Neural progenitor cell (in vitro differentiated cells): Measurements from ENCODE around the gene MITF. TPM values are rescaled to one million over a fixed set of nuclear protein-coding genes. Genes with fewer than 3 reads are reported as not detected.
A peak's percentile ranks its signal among the peaks of the same experiment; 100 is the strongest.

ENCODE experiments used
- DNase-seq: peaks from one replicate; pipeline ENCODE4 v3.0.0-alpha.2; 2016; ENCODE audit warnings: low spot score
- H2AFZ ChIP-seq: fragments of 200-600 bp; sonication (generic); replicated peaks from 2 replicates; pipeline ENCODE4 v1.6.1; 2016; ENCODE audit warnings: antibody characterized with exemption
- H3F3A ChIP-seq: fragments of 200-600 bp; sonication (generic); 2 replicates; pipeline ENCODE4 v1.6.1; 2016; ENCODE audit warnings: antibody characterized with exemption, low read depth
- H3K27ac ChIP-seq: fragments of 200-600 bp; sonication (generic); 2 replicates; pipeline ENCODE4 v1.5.1; 2016; ENCODE audit warnings: mild to moderate bottlenecking
- H3K27me3 ChIP-seq: fragments of 200-600 bp; sonication (generic); 2 replicates; pipeline ENCODE4 v1.6.1; 2016; ENCODE audit warnings: mild to moderate bottlenecking, moderate library complexity
- H3K36me3 ChIP-seq: fragments of 200-600 bp; sonication (generic); 2 replicates; pipeline ENCODE4 v1.5.1; 2016
- H3K4me1 ChIP-seq: fragments of 200-600 bp; sonication (generic); 2 replicates; pipeline ENCODE4 v1.6.1; 2016; ENCODE audit warnings: mixed run types
- H3K4me2 ChIP-seq: fragments of 200-600 bp; sonication (generic); 2 replicates; pipeline ENCODE4 v1.6.1; 2016
- H3K4me3 ChIP-seq: fragments of 200-600 bp; sonication (generic); 2 replicates; pipeline ENCODE4 v1.5.1; 2016
- H3K79me2 ChIP-seq: fragments of 200-600 bp; sonication (generic); 2 replicates; pipeline ENCODE4 v1.6.1; 2016; ENCODE audit warnings: low read depth
- H3K9ac ChIP-seq: fragments of 200-600 bp; sonication (generic); 2 replicates; pipeline ENCODE4 v1.6.1; 2016
- H3K9me3 ChIP-seq: fragments of 200-600 bp; sonication (generic); 2 replicates; pipeline ENCODE4 v1.5.1; 2016; ENCODE audit warnings: low read depth
- H4K20me1 ChIP-seq: fragments of 200-600 bp; sonication (generic); 2 replicates; pipeline ENCODE4 v1.6.1; 2016; ENCODE audit warnings: low read depth
- H3K27ac Mint-ChIP-seq: 3 replicates; pipeline ENCODE4 v1.8.0; 2021; ENCODE audit warnings: mixed read lengths
- H3K27me3 Mint-ChIP-seq: 2 replicates; pipeline ENCODE4 v1.8.0; 2022; ENCODE audit warnings: low read depth, mild to moderate bottlenecking, inconsistent platforms, moderate library complexity, mixed read lengths; ENCODE audit not compliant: insufficient read depth
- H3K36me3 Mint-ChIP-seq: 3 replicates; pipeline ENCODE4 v1.8.0; 2021; ENCODE audit warnings: mixed read lengths
- H3K4me1 Mint-ChIP-seq: 3 replicates; pipeline ENCODE4 v1.8.0; 2021; ENCODE audit warnings: mixed read lengths
- H3K4me3 Mint-ChIP-seq: 3 replicates; pipeline ENCODE4 v1.8.0; 2021; ENCODE audit warnings: mild to moderate bottlenecking, moderate library complexity, mixed read lengths
- H3K9me3 Mint-ChIP-seq: 3 replicates; pipeline ENCODE4 v1.8.0; 2020; ENCODE audit warnings: mixed read lengths
- EZH2 ChIP-seq: fragments of 200-600 bp; sonication (generic); IDR thresholded peaks from 2 replicates; pipeline ENCODE4 v1.6.1; 2017; ENCODE audit warnings: antibody characterized with exemption, mild to moderate bottlenecking, moderate library complexity
- EZH2phosphoT487 ChIP-seq: fragments of 200-600 bp; sonication (generic); IDR thresholded peaks from 2 replicates; pipeline ENCODE4 v1.6.1; 2017; ENCODE audit warnings: antibody characterized with exemption
- total RNA-seq: library from RNA; depleted of rRNA; stranded (reverse); fragments of >200 nt; gene quantifications from 2 replicates; pipeline ENCODE4 v1.2.3, GENCODE V29; 2015; ENCODE audit warnings: low replicate concordance
- TF ChIP-seq, protein P1 (sequence below): fragments of 200-600 bp; sonication (generic); IDR thresholded peaks from 2 replicates; pipeline ENCODE4 v1.5.1; 2017; ENCODE audit warnings: antibody characterized with exemption, mild to moderate bottlenecking

The MITF gene
- total RNA-seq, 1 donor from 2014 or later: not detected

DNA sequence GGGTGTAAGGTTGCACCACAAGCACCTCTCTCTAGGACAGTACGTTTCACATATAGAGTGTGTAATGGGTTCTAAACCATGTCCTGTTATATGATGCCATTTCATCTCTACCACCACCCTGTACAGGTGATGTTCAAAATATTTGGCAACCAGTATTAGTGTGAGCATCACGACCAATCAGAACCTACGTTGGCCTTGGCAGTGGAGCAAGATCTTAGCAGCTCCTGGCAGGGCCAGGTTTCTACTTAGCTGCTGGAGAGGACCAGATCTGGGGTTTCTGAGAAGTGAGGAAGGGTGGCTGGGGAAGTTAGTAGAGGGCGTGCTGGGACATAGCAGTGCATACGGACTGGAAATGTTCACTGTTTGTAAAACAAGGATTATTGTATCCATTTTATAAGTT is 23.1 kb upstream of the MITF start:
- no peak overlapping the region for H3K4me3 Mint-ChIP-seq
- DNase-seq: no peak
- Histone ChIP-seq H3K9ac (no peak overlapping the region), H3K4me1 (no peaks in the 10 kb centered on the region), H3K27me3 (no peaks in the 10 kb centered on the region), H3K36me3 (no peaks in the 10 kb centered on the region), H2AFZ (no peak overlapping the region), H3K79me2 (no peaks in the 10 kb centered on the region), H3K27ac (no peak overlapping the region), H4K20me1 (no peaks in the 10 kb centered on the region), H3K4me3 (no peak overlapping the region), H3K4me2 (no peak overlapping the region), H3K9me3 (no peaks in the 10 kb centered on the region), H3F3A (no peaks in the 10 kb centered on the region)
- TF ChIP-seq, protein P1, sequence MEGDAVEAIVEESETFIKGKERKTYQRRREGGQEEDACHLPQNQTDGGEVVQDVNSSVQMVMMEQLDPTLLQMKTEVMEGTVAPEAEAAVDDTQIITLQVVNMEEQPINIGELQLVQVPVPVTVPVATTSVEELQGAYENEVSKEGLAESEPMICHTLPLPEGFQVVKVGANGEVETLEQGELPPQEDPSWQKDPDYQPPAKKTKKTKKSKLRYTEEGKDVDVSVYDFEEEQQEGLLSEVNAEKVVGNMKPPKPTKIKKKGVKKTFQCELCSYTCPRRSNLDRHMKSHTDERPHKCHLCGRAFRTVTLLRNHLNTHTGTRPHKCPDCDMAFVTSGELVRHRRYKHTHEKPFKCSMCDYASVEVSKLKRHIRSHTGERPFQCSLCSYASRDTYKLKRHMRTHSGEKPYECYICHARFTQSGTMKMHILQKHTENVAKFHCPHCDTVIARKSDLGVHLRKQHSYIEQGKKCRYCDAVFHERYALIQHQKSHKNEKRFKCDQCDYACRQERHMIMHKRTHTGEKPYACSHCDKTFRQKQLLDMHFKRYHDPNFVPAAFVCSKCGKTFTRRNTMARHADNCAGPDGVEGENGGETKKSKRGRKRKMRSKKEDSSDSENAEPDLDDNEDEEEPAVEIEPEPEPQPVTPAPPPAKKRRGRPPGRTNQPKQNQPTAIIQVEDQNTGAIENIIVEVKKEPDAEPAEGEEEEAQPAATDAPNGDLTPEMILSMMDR: no peak
- TF ChIP-seq EZH2 (no peak), EZH2phosphoT487 (no peak)
- no peak overlapping the region for H3K27ac Mint-ChIP-seq
- H3K27me3 Mint-ChIP-seq: peaks cover 2% of the 10 kb centered on the region
- peaks cover 7% of the 10 kb centered on the region for H3K4me1 Mint-ChIP-seq
- H3K9me3 Mint-ChIP-seq: no peaks in the 10 kb centered on the region
- no peaks in the 10 kb centered on the region for H3K36me3 Mint-ChIP-seq

DNA sequence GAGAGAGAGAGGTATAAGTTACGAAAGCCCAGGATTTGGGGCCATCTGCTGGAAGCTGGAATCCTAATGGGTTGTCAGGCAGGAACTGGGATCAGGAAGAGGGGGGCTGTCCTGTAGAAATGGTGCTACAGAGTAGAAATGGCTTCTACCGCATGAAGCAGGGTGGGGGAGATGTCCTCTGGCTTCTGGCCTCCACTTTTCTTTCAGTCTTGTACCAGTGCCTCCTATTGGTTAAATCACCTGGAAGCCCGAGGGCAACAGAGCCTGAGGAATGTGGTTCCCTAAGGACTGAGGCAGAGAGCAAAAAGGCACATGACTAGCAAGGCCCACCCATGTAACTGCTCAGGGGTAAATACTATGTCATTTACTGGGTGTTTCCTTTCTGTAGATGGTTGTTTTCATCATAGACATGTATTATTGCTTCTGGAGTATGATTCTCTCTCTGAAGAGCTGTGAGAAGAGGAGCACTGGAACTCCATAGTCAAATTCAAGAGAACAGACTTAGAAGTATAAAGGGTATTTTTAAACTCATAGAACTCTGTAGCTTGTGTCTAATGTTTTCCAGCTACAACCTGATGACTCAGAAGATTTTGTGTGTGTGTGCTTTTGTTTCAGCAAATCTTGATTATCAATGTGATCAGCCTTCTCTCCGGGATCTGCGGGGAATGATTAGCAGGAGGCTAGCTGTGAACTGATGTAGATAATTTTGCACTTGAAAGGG is 20.2 kb upstream of the MITF start:
- no peak for DNase-seq
- H3K27ac ChIP-seq: no peak overlapping the region
- H3K27ac Mint-ChIP-seq: no peak overlapping the region

DNA sequence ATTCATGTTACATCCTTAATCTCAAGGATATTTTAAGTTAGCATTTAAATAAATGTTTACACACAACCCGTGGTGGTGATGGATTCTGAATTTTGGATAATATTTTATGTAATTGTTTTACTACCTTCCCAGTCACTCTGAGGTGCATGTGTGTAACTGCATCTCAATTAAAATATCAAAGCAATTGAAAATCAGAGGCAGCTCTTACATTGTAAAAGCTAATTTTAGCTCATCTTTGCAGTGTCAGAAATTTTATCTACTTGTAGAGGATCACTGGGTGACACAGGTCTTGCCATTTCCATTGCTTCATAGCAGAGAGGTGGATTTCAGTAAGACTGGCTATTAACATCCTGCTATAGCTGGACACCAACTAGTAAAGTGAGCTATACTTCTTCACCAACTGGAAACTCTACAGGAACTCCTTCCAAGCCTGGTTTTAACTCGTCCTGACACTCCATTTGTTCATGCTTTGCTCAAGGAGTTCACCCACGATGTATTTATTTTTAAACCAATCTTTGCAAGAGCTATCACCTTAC is 19.6 kb upstream of the MITF start:
- no peaks in the 10 kb centered on the region for H3K79me2 ChIP-seq
- H3K27ac ChIP-seq: no peak overlapping the region
- H3K4me3 ChIP-seq: no peak overlapping the region
- H3K4me3 Mint-ChIP-seq: no peak overlapping the region
- H3K27me3 Mint-ChIP-seq: peaks cover 2% of the 10 kb centered on the region
- H3K27me3 ChIP-seq: no peaks in the 10 kb centered on the region
- H3K4me1 Mint-ChIP-seq: peaks cover 7% of the 10 kb centered on the region
- H3K36me3 ChIP-seq: no peaks in the 10 kb centered on the region
- H3K4me1 ChIP-seq: no peaks in the 10 kb centered on the region
- H3K36me3 Mint-ChIP-seq: no peaks in the 10 kb centered on the region
- no peaks in the 10 kb centered on the region for H3K9me3 Mint-ChIP-seq
- H3F3A ChIP-seq: no peaks in the 10 kb centered on the region
- H3K27ac Mint-ChIP-seq: no peak overlapping the region
- no peak overlapping the region for H2AFZ ChIP-seq
- no peaks in the 10 kb centered on the region for H4K20me1 ChIP-seq
- no peak overlapping the region for H3K9ac ChIP-seq
- TF ChIP-seq EZH2 (no peak), EZH2phosphoT487 (no peak)
- TF ChIP-seq, protein P1: no peak
- DNase-seq: no peak
- H3K4me2 ChIP-seq: no peak overlapping the region
- H3K9me3 ChIP-seq: no peaks in the 10 kb centered on the region

More for the DNA sequence above, 20.2 kb upstream of the MITF start:
- H3K9ac ChIP-seq: no peak overlapping the region
- H3K36me3 ChIP-seq: no peaks in the 10 kb centered on the region
- no peaks in the 10 kb centered on the region for H3K79me2 ChIP-seq
- H3K9me3 ChIP-seq: no peaks in the 10 kb centered on the region
- Mint-ChIP-seq H3K27me3 (peaks cover 2% of the 10 kb centered on the region), H3K9me3 (no peaks in the 10 kb centered on the region), H3K36me3 (no peaks in the 10 kb centered on the region), H3K4me3 (no peak overlapping the region), H3K4me1 (peaks cover 7% of the 10 kb centered on the region)
- no peak overlapping the region for H3K4me2 ChIP-seq
- no peaks in the 10 kb centered on the region for H3K4me1 ChIP-seq
- H3F3A ChIP-seq: no peaks in the 10 kb centered on the region
- no peaks in the 10 kb centered on the region for H4K20me1 ChIP-seq
- peak overlapping the region; percentile 57 for H2AFZ ChIP-seq
- H3K27me3 ChIP-seq: no peaks in the 10 kb centered on the region
- TF ChIP-seq EZH2phosphoT487: no peak
- TF ChIP-seq, protein P1: peak; percentile 17
- TF ChIP-seq EZH2: no peak
- no peak overlapping the region for H3K4me3 ChIP-seq
